ENCODE data around the gene CACYBP. TPM values are rescaled to one million over a fixed set of nuclear protein-coding genes. Genes with fewer than 3 reads are reported as not detected.

Gene CACYBP
- polyA plus RNA-seq, 1 donor (not counting 4 experiments of a cell fraction or from before 2014, with no cell fraction given), result 59.3 TPM

GRCh38 chr1:174954073-174954460, 45.7 kb upstream of the CACYBP start:
- DNase-seq (ENCODE audit: low read depth, low spot score), result no peak
- H3K9me3 ChIP-seq (ENCODE audit: control insufficient read depth, low read depth, low read length), result no peaks in the 10 kb centered on the region
- FAIRE-seq, result no peak
- no peaks in the 10 kb centered on the region for H3K9me1 ChIP-seq (ENCODE audit: control insufficient read depth, extremely low read depth, insufficient read depth, low read length)
- no peaks in the 10 kb centered on the region for H4K20me1 ChIP-seq (ENCODE audit: control insufficient read depth, extremely low read depth, insufficient read depth, low read length)
- no peak overlapping the region for H3K4me2 ChIP-seq (ENCODE audit: control insufficient read depth, extremely low read depth, insufficient read depth, low read depth, low read length)
- no peaks in the 10 kb centered on the region for H3K4me1 ChIP-seq (ENCODE audit: control insufficient read depth, extremely low read depth, insufficient read depth, low read length)
- H3K36me3 ChIP-seq (ENCODE audit: control insufficient read depth in 2 of 2, extremely low read depth in 1 of 2, insufficient read depth in 2 of 2, low read length in 2 of 2), result peaks cover 0 to 2% of the 10 kb centered on the region in 2 experiments
- no peaks in the 10 kb centered on the region for H3K27me3 ChIP-seq (ENCODE audit: control insufficient read depth, extremely low read depth, insufficient read depth, low read length)
- H3K27ac ChIP-seq (ENCODE audit: control insufficient read depth, insufficient read depth, low read length), result no peak overlapping the region
- TF ChIP-seq EZH2 (IDR thresholded peaks at IDR 0.05; ENCODE audit: low read length), result no peak
- TF ChIP-seq, protein P1, sequence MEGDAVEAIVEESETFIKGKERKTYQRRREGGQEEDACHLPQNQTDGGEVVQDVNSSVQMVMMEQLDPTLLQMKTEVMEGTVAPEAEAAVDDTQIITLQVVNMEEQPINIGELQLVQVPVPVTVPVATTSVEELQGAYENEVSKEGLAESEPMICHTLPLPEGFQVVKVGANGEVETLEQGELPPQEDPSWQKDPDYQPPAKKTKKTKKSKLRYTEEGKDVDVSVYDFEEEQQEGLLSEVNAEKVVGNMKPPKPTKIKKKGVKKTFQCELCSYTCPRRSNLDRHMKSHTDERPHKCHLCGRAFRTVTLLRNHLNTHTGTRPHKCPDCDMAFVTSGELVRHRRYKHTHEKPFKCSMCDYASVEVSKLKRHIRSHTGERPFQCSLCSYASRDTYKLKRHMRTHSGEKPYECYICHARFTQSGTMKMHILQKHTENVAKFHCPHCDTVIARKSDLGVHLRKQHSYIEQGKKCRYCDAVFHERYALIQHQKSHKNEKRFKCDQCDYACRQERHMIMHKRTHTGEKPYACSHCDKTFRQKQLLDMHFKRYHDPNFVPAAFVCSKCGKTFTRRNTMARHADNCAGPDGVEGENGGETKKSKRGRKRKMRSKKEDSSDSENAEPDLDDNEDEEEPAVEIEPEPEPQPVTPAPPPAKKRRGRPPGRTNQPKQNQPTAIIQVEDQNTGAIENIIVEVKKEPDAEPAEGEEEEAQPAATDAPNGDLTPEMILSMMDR (optimal IDR thresholded peaks at IDR 0.05 in 1 of 3, IDR thresholded peaks at IDR 0.05 in 1 of 3, conservative IDR thresholded peaks at IDR 0.05 in 1 of 3; ENCODE audit: extremely low read depth in 1 of 3, insufficient read depth in 2 of 3, low read length in 3 of 3), result no peak
- no peak overlapping the region for H3K9ac ChIP-seq (ENCODE audit: control insufficient read depth, extremely low read depth, insufficient read depth, low read length)
- no peak overlapping the region for H3K4me3 ChIP-seq (ENCODE audit: control insufficient read depth in 2 of 3, extremely low read depth in 1 of 3, insufficient read depth in 2 of 3, low read depth in 1 of 3, low read length in 3 of 3)
- no peak overlapping the region for H2AFZ ChIP-seq (ENCODE audit: control insufficient read depth, low read length)
- dilution Hi-C loops (cut with MboI; ENCODE audit: extremely low pct_ligation_motif_present, low sequenced_read_pairs), result no loop called here
- no peaks in the 10 kb centered on the region for H3K79me2 ChIP-seq (ENCODE audit: control insufficient read depth, insufficient read depth, low read length)

DNA sequence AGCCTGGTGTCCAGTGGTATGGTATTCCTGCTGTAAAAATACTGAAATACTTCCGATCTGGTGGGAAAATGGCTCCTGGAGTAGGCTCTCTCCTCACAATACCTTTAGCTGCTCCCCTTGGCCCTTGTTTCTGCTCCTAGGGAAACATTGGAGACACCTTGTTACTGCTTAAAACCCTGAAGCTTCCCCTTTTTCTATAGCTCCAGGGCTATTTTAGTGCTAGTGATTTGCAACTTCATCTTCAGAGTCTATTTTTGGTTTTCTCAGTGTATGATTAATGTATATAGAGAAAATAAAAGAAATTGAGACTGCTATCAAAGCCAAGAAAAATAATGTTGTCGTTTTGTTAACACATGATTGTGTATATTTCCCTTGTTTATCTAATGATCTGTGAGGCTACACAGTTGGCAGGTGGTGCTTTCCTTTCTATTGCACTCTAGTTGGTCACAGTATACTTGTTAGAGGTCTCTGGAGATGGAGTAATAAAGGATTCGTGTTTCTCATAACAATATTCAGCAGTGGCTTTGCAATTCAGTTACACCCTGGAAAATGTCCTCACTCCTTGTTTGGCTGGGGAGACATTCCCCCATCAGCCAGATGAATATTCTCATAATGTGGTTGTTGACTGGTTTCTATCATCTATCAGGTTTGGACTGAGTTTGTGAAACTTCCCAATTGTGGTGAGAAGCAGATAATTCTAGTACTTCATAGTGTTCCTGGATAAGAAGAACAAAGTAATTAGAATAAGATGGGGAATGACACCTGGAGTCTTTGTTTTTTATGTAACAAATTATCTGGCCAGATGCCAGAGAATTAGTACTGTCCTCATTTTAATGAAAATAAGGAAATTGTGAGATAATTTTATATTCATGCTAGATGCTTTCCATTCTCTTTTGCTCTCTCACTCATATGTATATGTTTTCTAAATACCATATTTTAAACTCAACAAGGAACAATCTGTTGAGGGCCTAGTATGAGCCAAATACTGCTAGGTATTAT, 44.8 kb upstream of the CACYBP start:
- Histone ChIP-seq H3K4me3 (ENCODE audit: control insufficient read depth in 2 of 3, extremely low read depth in 1 of 3, insufficient read depth in 2 of 3, low read depth in 1 of 3, low read length in 3 of 3) (no peak overlapping the region), H3K9ac (ENCODE audit: control insufficient read depth, extremely low read depth, insufficient read depth, low read length) (no peak overlapping the region), H3K9me3 (ENCODE audit: control insufficient read depth, low read depth, low read length) (no peaks in the 10 kb centered on the region), H3K4me2 (ENCODE audit: control insufficient read depth, extremely low read depth, insufficient read depth, low read depth, low read length) (no peak overlapping the region), H3K9me1 (ENCODE audit: control insufficient read depth, extremely low read depth, insufficient read depth, low read length) (no peaks in the 10 kb centered on the region), H3K4me1 (ENCODE audit: control insufficient read depth, extremely low read depth, insufficient read depth, low read length) (no peaks in the 10 kb centered on the region), H3K27ac (ENCODE audit: control insufficient read depth, insufficient read depth, low read length) (no peak overlapping the region), H3K36me3 (ENCODE audit: control insufficient read depth in 2 of 2, extremely low read depth in 1 of 2, insufficient read depth in 2 of 2, low read length in 2 of 2) (peaks cover 0 to 2% of the 10 kb centered on the region in 2 experiments), H3K79me2 (ENCODE audit: control insufficient read depth, insufficient read depth, low read length) (no peaks in the 10 kb centered on the region), H4K20me1 (ENCODE audit: control insufficient read depth, extremely low read depth, insufficient read depth, low read length) (no peaks in the 10 kb centered on the region), H2AFZ (ENCODE audit: control insufficient read depth, low read length) (no peak overlapping the region), H3K27me3 (ENCODE audit: control insufficient read depth, extremely low read depth, insufficient read depth, low read length) (no peaks in the 10 kb centered on the region)
- dilution Hi-C loops (cut with MboI; ENCODE audit: extremely low pct_ligation_motif_present, low sequenced_read_pairs), result no loop called here
- DNase-seq (ENCODE audit: low read depth, low spot score), result no peak
- no peak for FAIRE-seq
- TF ChIP-seq, protein P1 (optimal IDR thresholded peaks at IDR 0.05 in 1 of 3, IDR thresholded peaks at IDR 0.05 in 1 of 3, conservative IDR thresholded peaks at IDR 0.05 in 1 of 3; ENCODE audit: extremely low read depth in 1 of 3, insufficient read depth in 2 of 3, low read length in 3 of 3), result no peak
- no peak for TF ChIP-seq EZH2 (IDR thresholded peaks at IDR 0.05; ENCODE audit: low read length)
